Measurements from ENCODE around the gene KRT26. TPM values are rescaled to one million over a fixed set of nuclear protein-coding genes. Genes with fewer than 3 reads are reported as not detected.
A peak's percentile ranks its signal among the peaks of the same experiment; 100 is the strongest.

KRT26 gene
- total RNA-seq, 1 donor from 2014 or later = not detected

DNA sequence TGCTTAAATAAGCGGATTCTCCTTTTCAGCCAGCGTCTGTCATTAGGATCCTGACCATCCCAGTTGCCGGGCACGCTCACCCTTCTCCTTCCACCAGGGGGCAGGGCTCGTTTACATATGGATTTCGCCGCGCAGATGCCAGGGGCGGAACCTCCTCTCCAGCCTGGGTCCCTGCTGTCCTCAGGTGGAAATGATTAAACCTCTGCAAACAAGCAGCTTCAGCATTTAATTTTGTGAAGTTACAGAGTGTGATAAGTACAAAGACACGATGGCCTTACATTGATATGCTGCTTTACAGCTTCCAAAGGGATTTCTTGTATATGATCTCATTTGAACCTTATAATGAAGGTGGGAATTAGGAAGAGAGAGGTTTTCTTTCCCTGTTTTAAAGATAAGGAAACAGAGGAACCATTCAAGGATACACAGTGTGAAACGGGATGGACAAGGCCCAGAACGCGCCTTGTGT, 31.6 kb upstream of the KRT26 start:
- H3K36me3 Mint-ChIP-seq (ENCODE audit: unreplicated experiment) = peaks cover 4% of the 10 kb centered on the region
- no peaks in the 10 kb centered on the region for H3K9me3 Mint-ChIP-seq (ENCODE audit: unreplicated experiment)
- no peak overlapping the region for H3K4me3 Mint-ChIP-seq (ENCODE audit: unreplicated experiment)
- TF ChIP-seq, protein P1, sequence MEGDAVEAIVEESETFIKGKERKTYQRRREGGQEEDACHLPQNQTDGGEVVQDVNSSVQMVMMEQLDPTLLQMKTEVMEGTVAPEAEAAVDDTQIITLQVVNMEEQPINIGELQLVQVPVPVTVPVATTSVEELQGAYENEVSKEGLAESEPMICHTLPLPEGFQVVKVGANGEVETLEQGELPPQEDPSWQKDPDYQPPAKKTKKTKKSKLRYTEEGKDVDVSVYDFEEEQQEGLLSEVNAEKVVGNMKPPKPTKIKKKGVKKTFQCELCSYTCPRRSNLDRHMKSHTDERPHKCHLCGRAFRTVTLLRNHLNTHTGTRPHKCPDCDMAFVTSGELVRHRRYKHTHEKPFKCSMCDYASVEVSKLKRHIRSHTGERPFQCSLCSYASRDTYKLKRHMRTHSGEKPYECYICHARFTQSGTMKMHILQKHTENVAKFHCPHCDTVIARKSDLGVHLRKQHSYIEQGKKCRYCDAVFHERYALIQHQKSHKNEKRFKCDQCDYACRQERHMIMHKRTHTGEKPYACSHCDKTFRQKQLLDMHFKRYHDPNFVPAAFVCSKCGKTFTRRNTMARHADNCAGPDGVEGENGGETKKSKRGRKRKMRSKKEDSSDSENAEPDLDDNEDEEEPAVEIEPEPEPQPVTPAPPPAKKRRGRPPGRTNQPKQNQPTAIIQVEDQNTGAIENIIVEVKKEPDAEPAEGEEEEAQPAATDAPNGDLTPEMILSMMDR (IDR thresholded peaks at IDR 0.05; ENCODE audit: partially characterized antibody, unreplicated experiment) = peak; percentile 91
- peak; percentile 86 for DNase-seq
- no peak overlapping the region for H3K27ac Mint-ChIP-seq (ENCODE audit: unreplicated experiment)
- peaks cover 2% of the 10 kb centered on the region for H3K27me3 Mint-ChIP-seq (ENCODE audit: unreplicated experiment)
- no peaks in the 10 kb centered on the region for H3K4me1 Mint-ChIP-seq (ENCODE audit: low read depth, unreplicated experiment)

DNA sequence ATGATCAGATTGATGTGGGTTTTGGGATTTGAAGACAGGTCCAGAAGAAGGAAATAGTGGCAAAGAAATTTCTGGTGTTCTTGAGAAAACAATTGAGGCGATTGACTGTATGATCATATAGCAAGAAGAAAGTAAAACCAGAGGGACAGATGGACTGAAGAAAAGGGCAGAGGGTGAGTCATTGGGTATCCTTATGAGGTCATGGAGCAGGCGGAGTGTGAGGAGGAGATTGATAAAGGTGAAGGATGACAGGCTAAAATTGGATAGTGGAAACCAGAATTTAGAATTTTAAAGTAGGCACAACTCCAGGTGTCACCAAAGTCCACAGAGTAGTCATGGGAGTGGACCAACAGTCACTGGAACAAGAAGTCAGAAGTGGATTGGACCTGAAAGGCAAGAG, 29.2 kb upstream of the KRT26 start:
- peaks cover 2% of the 10 kb centered on the region for H3K27me3 Mint-ChIP-seq (ENCODE audit: unreplicated experiment)
- peaks cover 2% of the 10 kb centered on the region for H3K4me1 Mint-ChIP-seq (ENCODE audit: low read depth, unreplicated experiment)
- H3K4me3 Mint-ChIP-seq (ENCODE audit: unreplicated experiment) = no peak overlapping the region
- DNase-seq = no peak
- TF ChIP-seq, protein P1 (IDR thresholded peaks at IDR 0.05; ENCODE audit: partially characterized antibody, unreplicated experiment) = no peak
- H3K27ac Mint-ChIP-seq (ENCODE audit: unreplicated experiment) = no peak overlapping the region
- no peaks in the 10 kb centered on the region for H3K9me3 Mint-ChIP-seq (ENCODE audit: unreplicated experiment)
- peaks cover 4% of the 10 kb centered on the region for H3K36me3 Mint-ChIP-seq (ENCODE audit: unreplicated experiment)

DNA sequence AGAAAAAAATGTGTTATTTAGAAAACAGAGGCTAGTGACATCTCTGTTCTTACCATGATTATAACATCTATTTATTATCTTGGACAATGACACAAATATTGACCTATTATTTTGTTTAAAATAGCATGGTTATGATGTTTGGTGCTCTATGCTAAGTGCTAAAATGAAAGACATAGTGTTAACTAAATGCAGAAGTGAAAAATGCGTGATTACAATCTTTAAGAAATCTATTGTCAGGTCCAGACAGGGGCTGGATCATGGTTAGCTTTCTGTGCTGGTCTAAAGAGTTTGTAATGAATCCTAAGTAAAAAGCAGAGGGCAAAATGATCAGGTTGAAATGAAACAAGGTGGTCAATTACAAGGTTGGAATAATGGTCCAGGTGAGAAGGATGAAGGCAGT, 28.4 kb upstream of the KRT26 start:
- TF ChIP-seq, protein P1 (IDR thresholded peaks at IDR 0.05; ENCODE audit: partially characterized antibody, unreplicated experiment) = no peak
- Mint-ChIP-seq H3K9me3 (ENCODE audit: unreplicated experiment) (no peaks in the 10 kb centered on the region), H3K27ac (ENCODE audit: unreplicated experiment) (no peak overlapping the region), H3K4me1 (ENCODE audit: low read depth, unreplicated experiment) (peaks cover 4% of the 10 kb centered on the region), H3K4me3 (ENCODE audit: unreplicated experiment) (no peak overlapping the region), H3K36me3 (ENCODE audit: unreplicated experiment) (peaks cover 4% of the 10 kb centered on the region), H3K27me3 (ENCODE audit: unreplicated experiment) (peaks cover 2% of the 10 kb centered on the region)
- no peak for DNase-seq

DNA sequence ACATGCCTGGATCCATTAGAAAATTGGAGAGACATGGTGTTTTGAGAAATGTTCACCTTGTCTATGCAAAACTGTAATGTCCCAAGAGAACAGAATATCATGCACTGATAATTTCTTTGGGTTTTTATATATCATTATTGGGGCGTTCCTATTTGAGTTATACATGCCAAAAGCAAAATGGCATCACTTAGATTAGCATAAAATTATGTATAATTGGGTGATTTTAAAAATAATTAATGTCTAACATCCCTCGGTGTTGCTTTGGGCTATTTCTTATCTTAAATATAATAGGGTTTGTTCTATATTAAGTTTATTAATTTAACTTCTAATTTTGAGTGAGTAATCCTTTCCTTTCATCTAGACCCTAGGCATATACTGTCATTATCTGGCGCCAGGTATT, 27.9 kb upstream of the KRT26 start, which contains the start of gene KRT28:
TSS of gene KRT28 (minus strand) at position 101 of the 400 bp plus-strand sequence. CDS start at position 35, 66 bp downstream.
- no peak for DNase-seq
- Mint-ChIP-seq H3K27me3 (ENCODE audit: unreplicated experiment) (peaks cover 2% of the 10 kb centered on the region), H3K4me1 (ENCODE audit: low read depth, unreplicated experiment) (peaks cover 4% of the 10 kb centered on the region), H3K27ac (ENCODE audit: unreplicated experiment) (no peak within 1 kb of the TSS), H3K9me3 (ENCODE audit: unreplicated experiment) (no peaks in the 10 kb centered on the region), H3K36me3 (ENCODE audit: unreplicated experiment) (no peaks in the 10 kb centered on the region), H3K4me3 (ENCODE audit: unreplicated experiment) (no peak within 1 kb of the TSS)
- TF ChIP-seq, protein P1 (IDR thresholded peaks at IDR 0.05; ENCODE audit: partially characterized antibody, unreplicated experiment) = no peak

DNA sequence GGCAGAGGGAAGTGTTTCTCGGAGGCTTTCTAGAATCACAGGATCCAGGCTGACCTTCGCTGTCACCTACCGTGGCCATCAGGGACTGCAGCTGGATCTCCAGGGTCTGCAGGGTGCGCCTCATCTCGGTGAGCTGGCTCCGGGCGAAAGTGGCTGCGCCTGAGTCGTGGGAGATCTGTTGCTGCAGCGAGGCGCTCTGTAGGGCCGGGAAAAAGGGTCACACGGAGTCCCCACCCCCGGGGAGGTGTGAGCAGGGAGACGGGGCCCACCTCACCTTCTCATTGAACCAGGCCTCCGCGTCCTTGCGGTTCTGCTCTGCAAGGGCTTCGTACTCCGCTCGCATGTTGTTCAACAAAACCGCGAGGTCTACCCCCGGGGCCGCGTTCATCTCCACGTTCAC, 24.8 kb upstream of the KRT26 start:
- Mint-ChIP-seq H3K36me3 (ENCODE audit: unreplicated experiment) (no peaks in the 10 kb centered on the region), H3K4me3 (ENCODE audit: unreplicated experiment) (no peak overlapping the region), H3K27ac (ENCODE audit: unreplicated experiment) (no peak overlapping the region), H3K4me1 (ENCODE audit: low read depth, unreplicated experiment) (peaks cover 7% of the 10 kb centered on the region), H3K9me3 (ENCODE audit: unreplicated experiment) (no peaks in the 10 kb centered on the region), H3K27me3 (ENCODE audit: unreplicated experiment) (no peaks in the 10 kb centered on the region)
- TF ChIP-seq, protein P1 (IDR thresholded peaks at IDR 0.05; ENCODE audit: partially characterized antibody, unreplicated experiment) = no peak
- DNase-seq = no peak
